Trophoblast cell (in vitro differentiated cells and primary cell): ENCODE data around the gene FAM110A.
A peak's percentile ranks its signal among the peaks of the same experiment; 100 is the strongest.

ENCODE experiments used
- DNase-seq, 2 donors: peaks; one replicate each; pipeline ENCODE4 v3.0.0-alpha.2; 2016
- H2AFZ ChIP-seq: 2 replicates; pipeline ENCODE4 v1.6.1; 2013; ENCODE audit warnings: low read length, moderate library complexity, mild to moderate bottlenecking; ENCODE audit not compliant: insufficient read depth, poor library complexity
- H2AK5ac ChIP-seq: 2 replicates; pipeline ENCODE4 v1.6.1; 2013; ENCODE audit warnings: mild to moderate bottlenecking, low read length
- H2BK120ac ChIP-seq: 2 replicates; pipeline ENCODE4 v1.6.1; 2013; ENCODE audit warnings: low read length, mild to moderate bottlenecking, moderate library complexity; ENCODE audit not compliant: insufficient read depth, poor library complexity
- H2BK12ac ChIP-seq: 2 replicates; pipeline ENCODE4 v1.6.1; 2013; ENCODE audit warnings: mild to moderate bottlenecking, low read length, moderate library complexity
- H2BK5ac ChIP-seq: 2 replicates; pipeline ENCODE4 v1.6.1; 2013; ENCODE audit warnings: low read length, low read depth, moderate library complexity, mild to moderate bottlenecking; ENCODE audit not compliant: poor library complexity
- H3K14ac ChIP-seq: 2 replicates; pipeline ENCODE4 v1.6.1; 2013; ENCODE audit warnings: mild to moderate bottlenecking, low read length
- H3K18ac ChIP-seq: 2 replicates; pipeline ENCODE4 v1.6.1; 2013; ENCODE audit warnings: mild to moderate bottlenecking, low read length
- H3K23ac ChIP-seq: 2 replicates; pipeline ENCODE4 v1.6.1; 2013; ENCODE audit warnings: low read length
- H3K27ac ChIP-seq: 2 replicates; pipeline ENCODE4 v1.5.1; 2013; ENCODE audit warnings: low read depth, mild to moderate bottlenecking, inconsistent platforms, low read length, moderate library complexity
- H3K27me3 ChIP-seq: 2 replicates; pipeline ENCODE4 v1.6.1; 2013; ENCODE audit warnings: inconsistent platforms, mild to moderate bottlenecking, low read length, moderate library complexity; ENCODE audit not compliant: insufficient read depth
- H3K36me3 ChIP-seq, 2 experiments: 1 replicate in 1 of 2; 2 replicates in 1 of 2; pipeline ENCODE4 v1.6.1; 2013; ENCODE audit warnings: low read length in 2 of 2, mild to moderate bottlenecking in 2 of 2, moderate library complexity in 1 of 2; ENCODE audit not compliant: insufficient read depth in 2 of 2, control insufficient read depth in 1 of 2
- H3K4ac ChIP-seq: 2 replicates; pipeline ENCODE4 v1.6.1; 2013; ENCODE audit warnings: low read depth, mild to moderate bottlenecking, low read length, moderate library complexity
- H3K4me1 ChIP-seq, 2 experiments: 1 replicate in 1 of 2; 2 replicates in 1 of 2; pipeline ENCODE4 v1.6.1; 2013; ENCODE audit warnings: low read length in 2 of 2, mild to moderate bottlenecking in 2 of 2, moderate library complexity in 1 of 2; ENCODE audit not compliant: insufficient read depth in 2 of 2, control insufficient read depth in 1 of 2
- H3K4me2 ChIP-seq: 2 replicates; pipeline ENCODE4 v1.6.1; 2013; ENCODE audit warnings: inconsistent platforms, mild to moderate bottlenecking, low read length, moderate library complexity
- H3K4me3 ChIP-seq: 2 replicates; pipeline ENCODE4 v1.5.1; 2013; ENCODE audit warnings: mild to moderate bottlenecking, low read depth, low read length, inconsistent platforms
- H3K79me1 ChIP-seq: one replicate; pipeline ENCODE4 v1.6.1; 2013; ENCODE audit warnings: low read length
- H3K79me2 ChIP-seq: 2 replicates; pipeline ENCODE4 v1.6.1; 2013; ENCODE audit warnings: low read length, mild to moderate bottlenecking; ENCODE audit not compliant: control insufficient read depth, insufficient read depth, poor library complexity
- H3K9ac ChIP-seq: 2 replicates; pipeline ENCODE4 v1.6.1; 2013; ENCODE audit warnings: mild to moderate bottlenecking, low read length
- H3K9me3 ChIP-seq: 2 replicates; pipeline ENCODE4 v1.6.1; 2013; ENCODE audit warnings: low read depth, mild to moderate bottlenecking, control low read depth, inconsistent platforms, low read length; ENCODE audit not compliant: insufficient read depth
- H4K12ac ChIP-seq: 2 replicates; pipeline ENCODE4 v1.6.1; 2013; ENCODE audit warnings: low read depth, mild to moderate bottlenecking, low read length, moderate library complexity
- H4K8ac ChIP-seq: 2 replicates; pipeline ENCODE4 v1.6.1; 2013; ENCODE audit warnings: low read depth, mild to moderate bottlenecking, low read length, moderate library complexity
- H4K91ac ChIP-seq: one replicate; pipeline ENCODE4 v1.6.1; 2013; ENCODE audit warnings: low read depth, mild to moderate bottlenecking, low read length, moderate library complexity
- WGBS: extraction: QIAGEN DNeasy Blood & Tissue Kit; methylation state at CpG from one replicate; pipeline ENCODE4 v1.1.7; 2013; ENCODE audit warnings: missing lambda C conversion rate; ENCODE audit not compliant: insufficient read length, insufficient coverage; ENCODE audit errors: extremely low coverage; 5-methylcytosine and 5-hydroxymethylcytosine counted together

FAM110A gene

DNA sequence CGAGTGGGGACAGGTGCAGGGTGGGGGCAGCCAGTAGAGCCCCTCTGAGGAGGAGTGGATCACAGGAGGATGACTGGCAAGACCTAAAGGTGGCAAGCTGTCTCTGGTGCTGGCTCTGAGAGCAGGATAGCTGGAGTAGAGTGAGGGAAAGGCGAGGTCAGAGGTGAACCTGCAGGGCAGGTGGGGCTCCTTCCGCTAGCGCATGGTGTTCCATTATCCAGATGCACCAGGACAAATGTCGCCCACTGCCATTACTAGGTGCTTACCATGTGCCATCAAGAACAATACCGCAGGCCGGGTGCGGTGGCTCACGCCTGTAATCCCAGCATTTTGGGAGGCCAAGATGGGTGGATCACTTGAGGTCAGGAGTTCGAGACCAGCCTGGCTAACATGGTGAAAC, 18.3 kb upstream of the FAM110A start:
- no peak for DNase-seq
- no peak overlapping the region for H3K14ac ChIP-seq
- peaks cover 2% of the 10 kb centered on the region for H3K9me3 ChIP-seq
- H3K4me2 ChIP-seq = no peak overlapping the region
- no peak overlapping the region for H3K27ac ChIP-seq
- no peak overlapping the region for H2BK12ac ChIP-seq
- H4K91ac ChIP-seq = no peak overlapping the region
- H3K36me3 ChIP-seq = no peaks in the 10 kb centered on the region
- no peak overlapping the region for H3K9ac ChIP-seq
- no peak overlapping the region for H2AK5ac ChIP-seq
- H4K8ac ChIP-seq = no peak overlapping the region
- H3K79me2 ChIP-seq = no peaks in the 10 kb centered on the region
- no peaks in the 10 kb centered on the region for H3K4me1 ChIP-seq
- H4K12ac ChIP-seq = no peak overlapping the region
- no peaks in the 10 kb centered on the region for H3K79me1 ChIP-seq
- H2AFZ ChIP-seq = no peak overlapping the region
- H3K4ac ChIP-seq = no peak overlapping the region
- no peak overlapping the region for H3K23ac ChIP-seq
- no peak overlapping the region for H3K4me3 ChIP-seq
- no peaks in the 10 kb centered on the region for H3K27me3 ChIP-seq
- H3K18ac ChIP-seq = no peak overlapping the region
- H2BK5ac ChIP-seq = no peak overlapping the region
- no peak overlapping the region for H2BK120ac ChIP-seq
- WGBS = no CpG with 5 or more reads among the region's 10 CpGs

- Histone ChIP-seq H3K18ac (no peak overlapping the region), H3K27me3 (no peaks in the 10 kb centered on the region), H4K91ac (no peak overlapping the region), H3K79me2 (no peaks in the 10 kb centered on the region), H2BK12ac (no peak overlapping the region), H3K9me3 (peaks cover 2% of the 10 kb centered on the region), H3K79me1 (no peaks in the 10 kb centered on the region), H3K27ac (no peak overlapping the region), H2AFZ (no peak overlapping the region), H3K23ac (no peak overlapping the region), H3K4me3 (no peak overlapping the region), H3K4me2 (no peak overlapping the region), H2BK120ac (no peak overlapping the region), H4K12ac (no peak overlapping the region), H4K8ac (no peak overlapping the region), H3K36me3 (no peaks in the 10 kb centered on the region), H2BK5ac (no peak overlapping the region), H3K9ac (no peak overlapping the region), H2AK5ac (no peak overlapping the region), H3K4ac (no peak overlapping the region), H3K4me1 (no peaks in the 10 kb centered on the region), H3K14ac (no peak overlapping the region)
- DNase-seq = peak; percentile 57 to 85
- WGBS = no CpG with 5 or more reads among the region's 13 CpGs
These were observed 17.5 kb upstream of the FAM110A start for GRCh38 chr20:815914-816606.

GRCh38 chr20:818001-818664, 15.4 kb upstream of the FAM110A start:
- no peak overlapping the region for H4K12ac ChIP-seq
- no peak overlapping the region for H3K14ac ChIP-seq
- H3K18ac ChIP-seq = no peak overlapping the region
- H3K79me2 ChIP-seq = no peaks in the 10 kb centered on the region
- H2BK12ac ChIP-seq = no peak overlapping the region
- no peak overlapping the region for H2BK120ac ChIP-seq
- H3K4me1 ChIP-seq = no peaks in the 10 kb centered on the region
- no peaks in the 10 kb centered on the region for H3K27me3 ChIP-seq
- H3K23ac ChIP-seq = no peak overlapping the region
- H3K27ac ChIP-seq = no peak overlapping the region
- H2AFZ ChIP-seq = no peak overlapping the region
- DNase-seq = peak; percentile 62 to 79
- H3K9ac ChIP-seq = peak overlapping the region; percentile 49
- H2BK5ac ChIP-seq = no peak overlapping the region
- peaks cover 2% of the 10 kb centered on the region for H3K9me3 ChIP-seq
- H3K36me3 ChIP-seq = no peaks in the 10 kb centered on the region
- no peak overlapping the region for H3K4me2 ChIP-seq
- H3K4me3 ChIP-seq = no peak overlapping the region
- no peak overlapping the region for H4K91ac ChIP-seq
- no CpG with 5 or more reads among the region's 17 CpGs for WGBS
- H3K79me1 ChIP-seq = no peaks in the 10 kb centered on the region
- no peak overlapping the region for H2AK5ac ChIP-seq
- no peak overlapping the region for H4K8ac ChIP-seq
- H3K4ac ChIP-seq = no peak overlapping the region

- H3K79me2 ChIP-seq = no peaks in the 10 kb centered on the region
- no peak overlapping the region for H4K12ac ChIP-seq
- no peaks in the 10 kb centered on the region for H3K27me3 ChIP-seq
- H3K36me3 ChIP-seq = no peaks in the 10 kb centered on the region
- H3K9ac ChIP-seq = no peak overlapping the region
- no peak overlapping the region for H3K18ac ChIP-seq
- no peaks in the 10 kb centered on the region for H3K4me1 ChIP-seq
- H4K91ac ChIP-seq = no peak overlapping the region
- H3K79me1 ChIP-seq = no peaks in the 10 kb centered on the region
- DNase-seq = no peak
- no peak overlapping the region for H2AFZ ChIP-seq
- no peak overlapping the region for H2BK12ac ChIP-seq
- no CpG with 5 or more reads among the region's 8 CpGs for WGBS
- H3K27ac ChIP-seq = no peak overlapping the region
- no peak overlapping the region for H3K4me2 ChIP-seq
- no peak overlapping the region for H3K4me3 ChIP-seq
- no peak overlapping the region for H2BK5ac ChIP-seq
- H3K14ac ChIP-seq = no peak overlapping the region
- H3K4ac ChIP-seq = no peak overlapping the region
- no peak overlapping the region for H2AK5ac ChIP-seq
- no peak overlapping the region for H2BK120ac ChIP-seq
- no peak overlapping the region for H4K8ac ChIP-seq
- H3K23ac ChIP-seq = no peak overlapping the region
- H3K9me3 ChIP-seq = peaks cover 2% of the 10 kb centered on the region
These were observed 13.7 kb upstream of the FAM110A start for GRCh38 chr20:819680-820322.
